Measurements from ENCODE around the gene RAB43. TPM values are rescaled to one million over a fixed set of nuclear protein-coding genes. Genes with fewer than 3 reads are reported as not detected.
"Not testable (repeated sequence)": the region's sequence is repeated elsewhere in the genome, so short reads cannot be mapped to it uniquely, and the experiment has no call there.

The RAB43 gene
- total RNA-seq, 1 donor = 13.4 TPM

DNA sequence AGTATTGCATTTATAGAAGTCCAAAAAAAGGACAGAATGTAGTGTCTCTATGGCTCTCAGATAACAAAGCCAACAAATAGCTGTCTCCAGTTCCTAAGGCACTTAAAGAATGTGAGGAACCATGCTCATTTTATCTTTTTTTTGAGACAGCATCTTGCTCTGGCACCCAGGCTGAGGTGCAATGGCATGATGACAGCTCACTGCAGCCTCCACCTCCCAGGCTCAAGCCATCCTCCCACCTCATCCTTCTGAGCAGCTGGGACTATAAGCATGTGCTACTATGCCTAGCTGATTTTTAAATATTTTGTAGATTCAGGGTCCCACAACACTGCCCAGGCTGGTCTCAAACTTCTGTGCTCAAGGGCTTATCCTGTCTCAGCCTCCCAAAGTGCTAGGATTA, 23.2 kb upstream of the RAB43 start:
- Histone ChIP-seq H3K27ac (ENCODE audit: low read depth, low read length) (no peak overlapping the region), H3K27me3 (ENCODE audit: insufficient read depth, low read length) (no peaks in the 10 kb centered on the region), H4K20me1 (ENCODE audit: insufficient read depth, low read length) (no peaks in the 10 kb centered on the region), H3K4me3 (ENCODE audit: insufficient read depth, low read length) (no peak overlapping the region), H2AFZ (ENCODE audit: low read length) (no peak overlapping the region), H3K9me3 (ENCODE audit: low read depth, low read length) (no peaks in the 10 kb centered on the region), H3K79me2 (ENCODE audit: insufficient read depth, low read length) (no peaks in the 10 kb centered on the region), H3K4me1 (ENCODE audit: insufficient read depth, low read length) (no peaks in the 10 kb centered on the region), H3K4me2 (ENCODE audit: insufficient read depth, low read length) (no peak overlapping the region), H3K36me3 (ENCODE audit: insufficient read depth, low read length) (peaks cover 40% of the 10 kb centered on the region)
- no peak for DNase-seq (ENCODE audit: insufficient read length, low spot score, missing footprints)
- TF ChIP-seq, protein P1, sequence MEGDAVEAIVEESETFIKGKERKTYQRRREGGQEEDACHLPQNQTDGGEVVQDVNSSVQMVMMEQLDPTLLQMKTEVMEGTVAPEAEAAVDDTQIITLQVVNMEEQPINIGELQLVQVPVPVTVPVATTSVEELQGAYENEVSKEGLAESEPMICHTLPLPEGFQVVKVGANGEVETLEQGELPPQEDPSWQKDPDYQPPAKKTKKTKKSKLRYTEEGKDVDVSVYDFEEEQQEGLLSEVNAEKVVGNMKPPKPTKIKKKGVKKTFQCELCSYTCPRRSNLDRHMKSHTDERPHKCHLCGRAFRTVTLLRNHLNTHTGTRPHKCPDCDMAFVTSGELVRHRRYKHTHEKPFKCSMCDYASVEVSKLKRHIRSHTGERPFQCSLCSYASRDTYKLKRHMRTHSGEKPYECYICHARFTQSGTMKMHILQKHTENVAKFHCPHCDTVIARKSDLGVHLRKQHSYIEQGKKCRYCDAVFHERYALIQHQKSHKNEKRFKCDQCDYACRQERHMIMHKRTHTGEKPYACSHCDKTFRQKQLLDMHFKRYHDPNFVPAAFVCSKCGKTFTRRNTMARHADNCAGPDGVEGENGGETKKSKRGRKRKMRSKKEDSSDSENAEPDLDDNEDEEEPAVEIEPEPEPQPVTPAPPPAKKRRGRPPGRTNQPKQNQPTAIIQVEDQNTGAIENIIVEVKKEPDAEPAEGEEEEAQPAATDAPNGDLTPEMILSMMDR (IDR thresholded peaks at IDR 0.05; ENCODE audit: extremely low read depth, low read depth, low read length) = no peak

DNA sequence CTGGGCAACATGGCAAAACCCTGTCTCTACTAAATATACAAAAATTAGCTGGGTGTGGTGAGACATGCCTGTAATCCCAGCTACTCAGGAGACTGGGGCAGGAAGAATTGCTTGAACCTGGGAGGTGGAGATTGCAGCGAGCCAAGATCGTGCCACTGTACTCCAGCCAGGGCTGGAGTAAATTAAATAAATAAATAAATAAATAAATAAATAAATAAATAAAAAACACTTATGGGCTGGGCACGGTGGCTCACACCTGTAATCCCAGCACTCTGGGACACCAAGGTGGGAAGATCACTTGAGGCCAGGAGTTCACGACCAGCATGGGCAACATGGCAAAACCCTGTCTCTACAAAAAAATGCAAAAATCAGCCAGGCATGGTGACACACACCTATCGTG, 19.4 kb upstream of the RAB43 start:
- H3K4me3 ChIP-seq (ENCODE audit: insufficient read depth, low read length); H3K4me1 ChIP-seq (ENCODE audit: insufficient read depth, low read length); H3K79me2 ChIP-seq (ENCODE audit: insufficient read depth, low read length); H3K4me2 ChIP-seq (ENCODE audit: insufficient read depth, low read length); H3K9me3 ChIP-seq (ENCODE audit: low read depth, low read length); H3K27ac ChIP-seq (ENCODE audit: low read depth, low read length); H2AFZ ChIP-seq (ENCODE audit: low read length); H3K27me3 ChIP-seq (ENCODE audit: insufficient read depth, low read length); DNase-seq (ENCODE audit: insufficient read length, low spot score, missing footprints); H4K20me1 ChIP-seq (ENCODE audit: insufficient read depth, low read length): not testable (repeated sequence)
- peaks cover 31% of the 10 kb centered on the region for H3K36me3 ChIP-seq (ENCODE audit: insufficient read depth, low read length)

DNA sequence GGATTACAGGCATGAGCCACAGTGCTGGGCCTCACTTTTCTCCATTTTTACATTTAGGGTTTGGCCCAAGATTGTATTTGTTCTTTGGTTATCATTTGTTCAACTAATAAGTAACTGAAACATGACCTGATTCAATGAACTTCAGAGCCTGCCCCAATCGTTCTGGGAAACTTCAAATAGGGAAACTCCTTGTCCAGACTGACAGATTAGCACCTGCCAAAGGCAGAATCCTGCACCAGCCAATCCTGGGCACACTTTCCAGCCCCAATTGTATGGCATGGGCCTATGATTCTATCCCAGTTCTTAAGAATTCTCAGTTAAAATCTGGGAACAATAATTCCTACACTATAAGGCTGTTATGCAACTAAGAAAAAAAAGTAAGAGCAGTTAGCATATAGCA, 18.3 kb upstream of the RAB43 start:
- Histone ChIP-seq H2AFZ (ENCODE audit: low read length) (no peak overlapping the region), H3K79me2 (ENCODE audit: insufficient read depth, low read length) (no peaks in the 10 kb centered on the region), H3K4me3 (ENCODE audit: insufficient read depth, low read length) (no peak overlapping the region), H3K27ac (ENCODE audit: low read depth, low read length) (no peak overlapping the region), H3K27me3 (ENCODE audit: insufficient read depth, low read length) (no peaks in the 10 kb centered on the region), H3K36me3 (ENCODE audit: insufficient read depth, low read length) (peaks cover 29% of the 10 kb centered on the region), H3K9me3 (ENCODE audit: low read depth, low read length) (no peaks in the 10 kb centered on the region), H4K20me1 (ENCODE audit: insufficient read depth, low read length) (no peaks in the 10 kb centered on the region), H3K4me1 (ENCODE audit: insufficient read depth, low read length) (no peaks in the 10 kb centered on the region), H3K4me2 (ENCODE audit: insufficient read depth, low read length) (no peak overlapping the region)
- TF ChIP-seq, protein P1 (IDR thresholded peaks at IDR 0.05; ENCODE audit: extremely low read depth, low read depth, low read length) = no peak
- no peak for DNase-seq (ENCODE audit: insufficient read length, low spot score, missing footprints)

DNA sequence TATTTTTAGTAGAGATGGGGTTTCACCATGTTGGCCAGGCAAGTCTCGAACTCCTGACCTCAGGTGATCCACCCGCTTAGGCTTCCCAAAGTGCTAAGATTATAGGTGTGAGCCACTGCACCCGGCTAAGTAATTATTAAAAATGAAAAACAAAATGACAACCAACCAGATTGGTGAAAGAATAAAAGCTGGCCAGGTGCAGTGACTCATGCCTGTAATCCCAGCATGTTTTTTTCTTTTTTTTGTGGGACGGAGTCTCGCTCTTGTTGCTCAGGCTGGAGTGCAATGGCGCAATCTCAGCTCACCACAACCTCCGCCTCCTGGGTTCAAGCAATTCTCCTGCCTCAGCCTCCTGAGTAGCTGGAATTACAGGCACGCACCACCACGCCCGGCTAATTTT, 14.7 kb upstream of the RAB43 start:
- H3K4me3 ChIP-seq (ENCODE audit: insufficient read depth, low read length); H4K20me1 ChIP-seq (ENCODE audit: insufficient read depth, low read length); H3K4me1 ChIP-seq (ENCODE audit: insufficient read depth, low read length); H3K79me2 ChIP-seq (ENCODE audit: insufficient read depth, low read length); H3K27ac ChIP-seq (ENCODE audit: low read depth, low read length); DNase-seq (ENCODE audit: insufficient read length, low spot score, missing footprints); H2AFZ ChIP-seq (ENCODE audit: low read length); H3K4me2 ChIP-seq (ENCODE audit: insufficient read depth, low read length); H3K9me3 ChIP-seq (ENCODE audit: low read depth, low read length); H3K27me3 ChIP-seq (ENCODE audit: insufficient read depth, low read length): not testable (repeated sequence)
- H3K36me3 ChIP-seq (ENCODE audit: insufficient read depth, low read length) = peaks cover 50% of the 10 kb centered on the region

DNA sequence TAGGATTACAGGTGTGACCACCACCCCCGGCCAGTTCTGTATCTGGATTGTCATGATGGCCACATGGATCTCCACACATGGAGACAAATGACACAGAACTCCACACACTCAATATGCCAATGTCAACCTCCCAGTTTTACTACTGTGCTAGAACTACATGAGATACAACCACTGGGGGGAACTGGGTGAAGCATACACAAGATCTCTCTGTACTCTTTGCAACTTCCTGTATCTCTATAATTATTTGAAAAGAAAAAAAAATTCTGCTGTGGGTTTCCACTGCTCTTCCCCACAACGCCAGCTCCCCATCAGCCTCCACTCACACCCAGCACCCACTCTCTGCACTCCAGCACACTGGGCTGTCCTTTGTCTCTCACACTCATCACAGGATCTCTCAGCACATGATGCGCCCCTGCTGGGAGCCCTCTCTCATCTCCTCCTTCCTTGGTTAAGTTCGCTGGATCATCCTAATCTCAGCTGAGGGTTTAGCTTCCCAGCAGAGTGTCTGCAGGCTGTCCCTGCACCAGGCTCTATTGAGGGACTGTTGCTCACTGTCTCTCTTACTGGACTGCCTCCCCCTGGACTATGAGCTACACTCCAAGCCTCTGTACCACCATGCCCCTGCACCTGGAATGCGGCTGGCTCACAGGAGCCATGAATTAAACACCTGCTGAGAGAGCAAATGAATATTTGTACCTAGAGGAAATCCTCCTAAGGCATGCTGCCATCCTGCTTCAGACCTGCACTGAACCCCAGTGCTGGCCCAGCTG, 10.7 kb upstream of the RAB43 start:
- Histone ChIP-seq H3K4me3 (ENCODE audit: insufficient read depth, low read length) (no peak overlapping the region), H3K27ac (ENCODE audit: low read depth, low read length) (no peak overlapping the region), H2AFZ (ENCODE audit: low read length) (no peak overlapping the region), H4K20me1 (ENCODE audit: insufficient read depth, low read length) (no peaks in the 10 kb centered on the region), H3K4me2 (ENCODE audit: insufficient read depth, low read length) (no peak overlapping the region), H3K27me3 (ENCODE audit: insufficient read depth, low read length) (no peaks in the 10 kb centered on the region), H3K79me2 (ENCODE audit: insufficient read depth, low read length) (no peaks in the 10 kb centered on the region), H3K36me3 (ENCODE audit: insufficient read depth, low read length) (peaks cover 58% of the 10 kb centered on the region), H3K4me1 (ENCODE audit: insufficient read depth, low read length) (no peaks in the 10 kb centered on the region), H3K9me3 (ENCODE audit: low read depth, low read length) (no peaks in the 10 kb centered on the region)
- TF ChIP-seq, protein P1 (IDR thresholded peaks at IDR 0.05; ENCODE audit: extremely low read depth, low read depth, low read length) = no peak
- no peak for DNase-seq (ENCODE audit: insufficient read length, low spot score, missing footprints)
